H9 (cell line): Measurements from ENCODE around the gene PXDN. TPM values are rescaled to one million over a fixed set of nuclear protein-coding genes. Genes with fewer than 3 reads are reported as not detected.

Experiments
- DNase-seq: peaks from one replicate; pipeline ENCODE4 v3.0.0-alpha.2; 2017
- H2AFZ ChIP-seq: one replicate; pipeline ENCODE4 v1.6.1; 2013; ENCODE audit warnings: mild to moderate bottlenecking, low read length, control low read depth, moderate library complexity
- H2AK5ac ChIP-seq: 2 replicates; pipeline ENCODE4 v1.6.1; 2013; ENCODE audit warnings: low read length, control low read depth, mixed read lengths; ENCODE audit not compliant: insufficient read length
- H2BK120ac ChIP-seq: one replicate; pipeline ENCODE4 v1.6.1; 2013; ENCODE audit warnings: low read depth, mild to moderate bottlenecking, low read length, control low read depth, inconsistent platforms; ENCODE audit not compliant: poor library complexity, severe bottlenecking
- H2BK12ac ChIP-seq: 2 replicates; pipeline ENCODE4 v1.6.1; 2013; ENCODE audit warnings: low read length, control low read depth, mixed read lengths, low read depth; ENCODE audit not compliant: insufficient read length
- H2BK15ac ChIP-seq: 2 replicates; pipeline ENCODE4 v1.6.1; 2013; ENCODE audit warnings: low read depth, low read length, control low read depth
- H2BK20ac ChIP-seq: one replicate; pipeline ENCODE4 v1.6.1; 2013; ENCODE audit warnings: low read depth, mild to moderate bottlenecking, low read length, control low read depth, inconsistent platforms; ENCODE audit not compliant: poor library complexity, severe bottlenecking
- H2BK5ac ChIP-seq: 2 replicates; pipeline ENCODE4 v1.6.1; 2013; ENCODE audit warnings: low read length, control low read depth, mixed read lengths; ENCODE audit not compliant: insufficient read length
- H3K14ac ChIP-seq: 2 replicates; pipeline ENCODE4 v1.6.1; 2013; ENCODE audit warnings: low read length, control low read depth; ENCODE audit not compliant: insufficient read depth
- H3K18ac ChIP-seq: 2 replicates; pipeline ENCODE4 v1.6.1; 2013; ENCODE audit warnings: low read depth, mild to moderate bottlenecking, mixed read lengths, low read length, control low read depth; ENCODE audit not compliant: insufficient read length
- H3K23ac ChIP-seq: 2 replicates; pipeline ENCODE4 v1.6.1; 2013; ENCODE audit warnings: low read length, control low read depth, mixed read lengths, low read depth; ENCODE audit not compliant: insufficient read length
- H3K23me2 ChIP-seq: 2 replicates; pipeline ENCODE4 v1.6.1; 2013; ENCODE audit warnings: low read depth, mild to moderate bottlenecking, mixed read lengths, low read length, control low read depth; ENCODE audit not compliant: insufficient read length, poor library complexity, severe bottlenecking
- H3K27ac ChIP-seq: 2 replicates; pipeline ENCODE4 v1.5.1; 2013; ENCODE audit warnings: low read length, control low read depth, mixed read lengths, low read depth; ENCODE audit not compliant: insufficient read length
- H3K27me3 ChIP-seq: 2 replicates; pipeline ENCODE4 v1.6.1; 2013; ENCODE audit warnings: low read length, control low read depth, inconsistent platforms; ENCODE audit not compliant: insufficient read depth
- H3K4ac ChIP-seq: 2 replicates; pipeline ENCODE4 v1.6.1; 2013; ENCODE audit warnings: low read depth, mild to moderate bottlenecking, control low read depth, inconsistent platforms, low read length, moderate library complexity
- H3K4me1 ChIP-seq: 2 replicates; pipeline ENCODE4 v1.6.1; 2013; ENCODE audit warnings: low read length, control low read depth, inconsistent platforms; ENCODE audit not compliant: insufficient read depth
- H3K4me2 ChIP-seq: 2 replicates; pipeline ENCODE4 v1.6.1; 2013; ENCODE audit warnings: low read length, control low read depth, mixed read lengths; ENCODE audit not compliant: insufficient read length, insufficient read depth
- H3K56ac ChIP-seq: 2 replicates; pipeline ENCODE4 v1.6.1; 2013; ENCODE audit warnings: low read depth, mild to moderate bottlenecking, mixed read lengths, low read length, control low read depth; ENCODE audit not compliant: insufficient read length
- H3K79me1 ChIP-seq: 2 replicates; pipeline ENCODE4 v1.6.1; 2013; ENCODE audit warnings: low read depth, mild to moderate bottlenecking, moderate library complexity, low read length, control low read depth, inconsistent platforms; ENCODE audit not compliant: insufficient read depth, poor library complexity, severe bottlenecking
- H3K79me2 ChIP-seq: 2 replicates; pipeline ENCODE4 v1.6.1; 2013; ENCODE audit warnings: low read length, control low read depth, inconsistent platforms; ENCODE audit not compliant: insufficient read depth
- H3K9ac ChIP-seq: 2 replicates; pipeline ENCODE4 v1.6.1; 2013; ENCODE audit warnings: low read length, control low read depth, mixed read lengths; ENCODE audit not compliant: insufficient read length; ENCODE audit errors: extremely low read depth
- H3K9me3 ChIP-seq: one replicate; pipeline ENCODE4 v1.6.1; 2013; ENCODE audit warnings: low read depth, low read length, inconsistent platforms; ENCODE audit not compliant: control insufficient read depth
- H3T11ph ChIP-seq: one replicate; pipeline ENCODE4 v1.6.1; 2013; ENCODE audit warnings: mild to moderate bottlenecking, low read length, control low read depth, inconsistent platforms
- H4K20me1 ChIP-seq: one replicate; pipeline ENCODE4 v1.6.1; 2013; ENCODE audit not compliant: control insufficient read depth, insufficient read length, insufficient read depth
- H4K5ac ChIP-seq: 2 replicates; pipeline ENCODE4 v1.6.1; 2013; ENCODE audit warnings: low read depth, mild to moderate bottlenecking, mixed read lengths, low read length, control low read depth; ENCODE audit not compliant: insufficient read length
- H4K8ac ChIP-seq: replicated peaks from 2 replicates; pipeline ENCODE4 v1.6.1; 2013; ENCODE audit warnings: low read length, control low read depth, mixed read lengths, low read depth; ENCODE audit not compliant: insufficient read length
- H4K91ac ChIP-seq: 2 replicates; pipeline ENCODE4 v1.6.1; 2013; ENCODE audit warnings: low read depth, mild to moderate bottlenecking, moderate library complexity, mixed read lengths, low read length, control low read depth; ENCODE audit not compliant: insufficient read length
- H3K27ac Mint-ChIP-seq, 3 experiments: 2 replicates in 2 of 3; 3 replicates in 1 of 3; pipeline ENCODE4 v1.8.0; 2020 to 2021; ENCODE audit warnings: mixed read lengths in 3 of 3, mild to moderate bottlenecking in 1 of 3, moderate library complexity in 1 of 3
- H3K27me3 Mint-ChIP-seq: 2 replicates; pipeline ENCODE4 v1.8.0; 2021; ENCODE audit warnings: low read depth, mild to moderate bottlenecking, moderate library complexity, mixed read lengths
- H3K36me3 Mint-ChIP-seq, 3 experiments: 2 replicates in 2 of 3; 3 replicates in 1 of 3; pipeline ENCODE4 v1.8.0; 2020 to 2021; ENCODE audit warnings: low read depth in 3 of 3, mixed read lengths in 3 of 3; ENCODE audit not compliant: insufficient read depth in 1 of 3
- H3K4me1 Mint-ChIP-seq, 2 experiments: 2 replicates each; pipeline ENCODE4 v1.8.0; 2020; ENCODE audit warnings: mixed read lengths in 2 of 2
- H3K4me3 Mint-ChIP-seq, 2 experiments: 2 replicates in 1 of 2; 3 replicates in 1 of 2; pipeline ENCODE4 v1.8.0; 2020 to 2021; ENCODE audit warnings: mild to moderate bottlenecking in 2 of 2, mixed read lengths in 2 of 2, moderate library complexity in 1 of 2
- H3K9me3 Mint-ChIP-seq, 2 experiments: 2 replicates in 1 of 2; 3 replicates in 1 of 2; pipeline ENCODE4 v1.8.0; 2020; ENCODE audit warnings: mild to moderate bottlenecking in 2 of 2, mixed read lengths in 2 of 2, moderate library complexity in 1 of 2
- CTCF ChIP-seq: fragments of 200-600 bp; sonication (generic); conservative IDR thresholded peaks from 3 replicates; pipeline ENCODE4 v1.8.0; 2021; ENCODE audit warnings: antibody characterized with exemption, mild to moderate bottlenecking
- WGBS: extraction: QIAGEN DNeasy Blood & Tissue Kit; methylation state at CpG from one replicate; pipeline ENCODE4 v1.1.7; 2013; ENCODE audit warnings: missing lambda C conversion rate, low lambda C conversion rate, mixed read lengths; ENCODE audit not compliant: insufficient read length; ENCODE audit errors: extremely low coverage; 5-methylcytosine and 5-hydroxymethylcytosine counted together
- total RNA-seq: library from RNA; stranded (reverse); gene quantifications from 2 replicates; pipeline ENCODE4 v1.2.1, GENCODE V29; 2021

PXDN gene
- total RNA-seq, 1 experiment from 2014 or later, result 146 TPM

GRCh38 chr2:1688161-1688560 lies 56.2 kb downstream of the PXDN start:
- Histone ChIP-seq H3K27ac (no peak overlapping the region), H4K5ac (no peak overlapping the region), H2BK120ac (no peak overlapping the region), H3K23ac (no peak overlapping the region), H3K23me2 (no peaks in the 10 kb centered on the region), H2AK5ac (no peak overlapping the region), H2AFZ (no peak overlapping the region), H3K56ac (no peak overlapping the region), H3K9me3 (no peaks in the 10 kb centered on the region), H2BK12ac (no peak overlapping the region), H3K79me1 (no peaks in the 10 kb centered on the region), H3K27me3 (no peaks in the 10 kb centered on the region), H3K9ac (no peak overlapping the region), H3K79me2 (no peaks in the 10 kb centered on the region), H3K4me1 (peaks cover 4% of the 10 kb centered on the region; the same call in 1 of the 2 replicates), H4K91ac (no peak overlapping the region), H2BK5ac (no peak overlapping the region), H2BK15ac (no peak overlapping the region), H3K4ac (no peak overlapping the region), H3T11ph (no peak overlapping the region), H3K14ac (no peak overlapping the region), H2BK20ac (no peak overlapping the region), H3K4me2 (no peak overlapping the region), H4K20me1 (peaks cover 2% of the 10 kb centered on the region), H3K18ac (no peak overlapping the region), H4K8ac (no peak overlapping the region)
- Mint-ChIP-seq H3K4me1 (peaks cover 11 to 19% of the 10 kb centered on the region in 2 experiments), H3K9me3 (no peaks in the 10 kb centered on the region), H3K27ac (peak overlapping the region in 2 of 3 experiments; percentile 69 to 74; a peak in 3 of 7 replicates), H3K4me3 (no peak overlapping the region), H3K36me3 (peaks cover 4 to 68% (median 31%) of the 10 kb centered on the region in 3 experiments; a peak in 6 of 7 replicates), H3K27me3 (no peaks in the 10 kb centered on the region)
- WGBS, result no CpG with 5 or more reads among the region's 11 CpGs
- TF ChIP-seq CTCF, result no peak
- no peak for DNase-seq
